Liver (tissue), 9 donors: Measurements from ENCODE around the gene LRMDA. TPM values are rescaled to one million over a fixed set of nuclear protein-coding genes. Genes with fewer than 3 reads are reported as not detected.

Experiments
- DNase-seq: peaks from one replicate; pipeline ENCODE4 v3.0.0-alpha.2; 2017; ENCODE audit warnings: low spot score
- H3K27ac ChIP-seq, 2 donors: one replicate each; pipeline ENCODE4 v1.7.0; 2013; ENCODE audit warnings: inconsistent platforms in 2 of 2, low read length in 2 of 2, control low read depth in 1 of 2, low read depth in 1 of 2, mild to moderate bottlenecking in 1 of 2
- H3K27me3 ChIP-seq, 4 donors: one replicate each; pipeline versions ENCODE4 v1.6.1 to v1.7.0; 2013; ENCODE audit warnings: low read length in 3 of 4, inconsistent platforms in 1 of 4, mild to moderate bottlenecking in 1 of 4, moderate library complexity in 1 of 4; ENCODE audit not compliant: control insufficient read depth in 4 of 4, insufficient read depth in 4 of 4
- H3K36me3 ChIP-seq, 4 donors: one replicate each; pipeline versions ENCODE4 v1.6.1 to v1.7.0; 2013; ENCODE audit warnings: low read length in 3 of 4, mild to moderate bottlenecking in 3 of 4, low read depth in 1 of 4, moderate library complexity in 1 of 4; ENCODE audit not compliant: control insufficient read depth in 4 of 4, insufficient read depth in 3 of 4
- H3K4me1 ChIP-seq, 4 donors: one replicate each; pipeline versions ENCODE4 v1.6.1 to v1.7.0; 2013; ENCODE audit warnings: low read length in 3 of 4, mild to moderate bottlenecking in 3 of 4, moderate library complexity in 1 of 4; ENCODE audit not compliant: control insufficient read depth in 4 of 4, insufficient read depth in 4 of 4
- H3K4me3 ChIP-seq, 3 donors: one replicate each; pipeline versions ENCODE4 v1.6.1 to v1.7.0; 2013; ENCODE audit warnings: low read length in 3 of 3, control low read depth in 1 of 3, low read depth in 1 of 3, mild to moderate bottlenecking in 1 of 3
- H3K9ac ChIP-seq, 2 donors: one replicate each; pipeline ENCODE4 v1.7.0; 2013; ENCODE audit warnings: low read length in 2 of 2, mild to moderate bottlenecking in 2 of 2, moderate library complexity in 2 of 2, control low read depth in 1 of 2, low read depth in 1 of 2
- H3K9me3 ChIP-seq, 4 donors: one replicate each; pipeline versions ENCODE4 v1.6.1 to v1.7.0; 2013; ENCODE audit warnings: low read length in 3 of 4; ENCODE audit not compliant: control insufficient read depth in 4 of 4
- EGR1 ChIP-seq, 2 donors: IDR thresholded peaks; 2 replicates each; pipeline ENCODE4 v1.6.1; 2016 to 2018; ENCODE audit warnings: antibody characterized with exemption in 2 of 2, low read depth in 2 of 2
- FOXA1 ChIP-seq: IDR thresholded peaks from 2 replicates; pipeline ENCODE4 v1.6.1; 2016; ENCODE audit warnings: antibody characterized with exemption
- FOXA2 ChIP-seq: IDR thresholded peaks from 2 replicates; pipeline ENCODE4 v1.6.1; 2016; ENCODE audit warnings: antibody characterized with exemption
- GABPA ChIP-seq, 2 donors: IDR thresholded peaks in 1 of 2; conservative IDR thresholded peaks in 1 of 2; 2 replicates each; pipeline ENCODE4 v1.6.1; 2016; ENCODE audit warnings: antibody characterized with exemption in 2 of 2, mild to moderate bottlenecking in 1 of 2, moderate library complexity in 1 of 2
- HNF4A ChIP-seq, 2 donors: conservative IDR thresholded peaks; 2 replicates each; pipeline ENCODE4 v1.6.1; 2016; ENCODE audit warnings: antibody characterized with exemption in 2 of 2, mild to moderate bottlenecking in 2 of 2
- HNF4G ChIP-seq: IDR thresholded peaks from 2 replicates; pipeline ENCODE4 v1.6.1; 2016; ENCODE audit warnings: antibody characterized with exemption
- JUND ChIP-seq, 2 donors: IDR thresholded peaks; 2 replicates each; pipeline ENCODE4 v1.6.1; 2016; ENCODE audit warnings: antibody characterized with exemption in 2 of 2
- NR2F2 ChIP-seq: IDR thresholded peaks from 2 replicates; pipeline ENCODE4 v1.6.1; 2016; ENCODE audit warnings: antibody characterized with exemption
- RAD21 ChIP-seq, 2 donors: IDR thresholded peaks; 2 replicates each; pipeline ENCODE4 v1.6.1; 2016; ENCODE audit warnings: antibody characterized with exemption in 2 of 2, mild to moderate bottlenecking in 2 of 2
- RXRA ChIP-seq, 2 donors: IDR thresholded peaks; 2 replicates each; pipeline ENCODE4 v1.6.1; 2017 to 2018; ENCODE audit warnings: antibody characterized with exemption in 2 of 2, mild to moderate bottlenecking in 1 of 2
- SP1 ChIP-seq: IDR thresholded peaks from 2 replicates; pipeline ENCODE4 v1.6.1; 2018; ENCODE audit warnings: antibody characterized with exemption, mild to moderate bottlenecking
- TAF1 ChIP-seq: conservative IDR thresholded peaks from 2 replicates; pipeline ENCODE4 v1.6.1; 2016; ENCODE audit warnings: antibody characterized with exemption, mild to moderate bottlenecking
- YY1 ChIP-seq: IDR thresholded peaks from 2 replicates; pipeline ENCODE4 v1.6.1; 2016; ENCODE audit warnings: antibody characterized with exemption, mild to moderate bottlenecking
- ZBTB33 ChIP-seq: IDR thresholded peaks from 2 replicates; pipeline ENCODE4 v1.6.1; 2016; ENCODE audit warnings: antibody characterized with exemption
- WGBS: extraction: QIAGEN DNeasy Blood & Tissue Kit; methylation state at CpG from one replicate; pipeline ENCODE4 v1.1.7; 2013; 5-methylcytosine and 5-hydroxymethylcytosine counted together
- polyA plus RNA-seq, 2 donors: library from polyadenylated mRNA; stranded (reverse) in 1 of 2; unstranded in 1 of 2; fragments of 200-250 nt in 1 of 2; fragments of >200 nt in 1 of 2; fragmentation: Nextera tagmentation in 1 of 2; extraction: Ambion mirVana in 1 of 2; gene quantifications; one replicate each; pipeline versions ENCODE4 v1.2.1 to v1.2.3, GENCODE V29; 2013 to 2015
- total RNA-seq, 2 donors: library from RNA; depleted of rRNA; stranded (reverse); fragments of >200 nt; gene quantifications; one replicate each; pipeline ENCODE4 v1.2.3, GENCODE V29; 2014
- TF ChIP-seq, protein P1 (sequence below): IDR thresholded peaks from 2 replicates; pipeline ENCODE4 v1.6.1; 2016; ENCODE audit warnings: antibody characterized with exemption
- TF ChIP-seq, protein P2 (sequence below): IDR thresholded peaks from 2 replicates; pipeline ENCODE4 v1.6.1; 2016; ENCODE audit warnings: antibody characterized with exemption, mild to moderate bottlenecking
- TF ChIP-seq, protein P3 (sequence below): IDR thresholded peaks from 2 replicates; pipeline ENCODE4 v1.6.1; 2016; ENCODE audit warnings: antibody characterized with exemption
- TF ChIP-seq, protein P4 (sequence below): fragments of 150-350 bp; IDR thresholded peaks from 2 replicates; pipeline ENCODE4 v1.5.1; 2017; ENCODE audit warnings: improper control_type of control experiment, low read depth, low read length; ENCODE audit not compliant: missing input control
- donor health status: healthy.
- donor health status: healthy.
- donor health status: healthy.
- donor health status: healthy.
- donor health status: healthy.

Gene LRMDA
- total and polyA plus RNA-seq, 4 donors, result 7.9 to 15.8 (median 11.3) TPM

DNA sequence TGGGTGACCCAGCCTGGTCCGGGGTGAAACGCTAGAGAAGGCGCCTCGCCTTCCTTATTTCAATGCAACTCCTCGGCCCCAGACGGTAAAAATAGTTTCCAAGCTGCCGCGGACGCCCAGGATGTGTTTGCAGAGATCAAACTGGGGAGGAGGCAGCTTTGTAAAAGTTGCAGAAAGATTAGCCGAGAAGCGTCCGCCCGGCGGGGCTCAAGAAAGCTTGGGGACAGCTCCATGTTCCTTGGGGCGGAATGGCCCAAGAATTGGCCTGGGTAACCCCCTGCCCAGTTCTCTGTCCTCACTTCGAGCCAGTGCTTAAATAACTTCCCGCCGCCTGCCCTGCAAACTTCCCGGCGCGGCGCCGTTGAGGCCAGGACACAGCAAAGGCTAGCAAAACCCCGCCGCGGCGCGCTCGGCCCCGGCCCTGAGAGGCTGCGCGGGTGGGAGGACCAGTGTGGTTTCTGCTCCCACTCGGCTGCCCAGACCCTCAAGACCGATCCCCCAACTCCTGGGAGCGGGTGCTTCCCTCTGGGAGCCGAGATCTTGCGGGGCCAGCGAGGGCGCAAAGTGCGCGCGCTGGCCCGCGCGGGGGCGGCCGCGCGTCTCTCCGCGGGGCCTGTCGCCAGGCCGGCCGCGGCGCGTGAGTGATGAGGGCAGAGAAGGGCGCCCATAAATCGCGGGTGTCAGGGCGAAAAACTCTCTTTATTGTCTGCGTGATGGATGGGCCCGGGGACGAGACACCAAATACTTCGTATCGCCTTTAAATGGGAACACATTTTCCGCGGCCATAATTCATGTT lies 23.5 kb upstream of the LRMDA start:
- Histone ChIP-seq H3K9ac (no peak overlapping the region), H3K27me3 (no peaks in the 10 kb centered on the region), H3K27ac (peak overlapping the region; percentile 49 to 77), H3K4me1 (peaks cover 5 to 33% (median 11%) of the 10 kb centered on the region in 4 donors), H3K4me3 (peak overlapping the region in 1 of 3 donors; percentile 87), H3K9me3 (no peaks in the 10 kb centered on the region), H3K36me3 (no peaks in the 10 kb centered on the region)
- TF ChIP-seq HNF4A (conservative IDR thresholded peaks at IDR 0.05) (no peak), RXRA (IDR thresholded peaks at IDR 0.05) (no peak), ZBTB33 (no peak), SP1 (no peak), JUND (IDR thresholded peaks at IDR 0.05) (no peak), YY1 (no peak), TAF1 (no peak), GABPA (IDR thresholded peaks at IDR 0.05 in 1 of 2, conservative IDR thresholded peaks at IDR 0.05 in 1 of 2) (no peak), NR2F2 (no peak), FOXA2 (no peak), FOXA1 (no peak), HNF4G (no peak), RAD21 (IDR thresholded peaks at IDR 0.05) (no peak)
- TF ChIP-seq, protein P1, sequence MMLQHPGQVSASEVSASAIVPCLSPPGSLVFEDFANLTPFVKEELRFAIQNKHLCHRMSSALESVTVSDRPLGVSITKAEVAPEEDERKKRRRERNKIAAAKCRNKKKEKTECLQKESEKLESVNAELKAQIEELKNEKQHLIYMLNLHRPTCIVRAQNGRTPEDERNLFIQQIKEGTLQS, result no peak
- TF ChIP-seq, protein P2, sequence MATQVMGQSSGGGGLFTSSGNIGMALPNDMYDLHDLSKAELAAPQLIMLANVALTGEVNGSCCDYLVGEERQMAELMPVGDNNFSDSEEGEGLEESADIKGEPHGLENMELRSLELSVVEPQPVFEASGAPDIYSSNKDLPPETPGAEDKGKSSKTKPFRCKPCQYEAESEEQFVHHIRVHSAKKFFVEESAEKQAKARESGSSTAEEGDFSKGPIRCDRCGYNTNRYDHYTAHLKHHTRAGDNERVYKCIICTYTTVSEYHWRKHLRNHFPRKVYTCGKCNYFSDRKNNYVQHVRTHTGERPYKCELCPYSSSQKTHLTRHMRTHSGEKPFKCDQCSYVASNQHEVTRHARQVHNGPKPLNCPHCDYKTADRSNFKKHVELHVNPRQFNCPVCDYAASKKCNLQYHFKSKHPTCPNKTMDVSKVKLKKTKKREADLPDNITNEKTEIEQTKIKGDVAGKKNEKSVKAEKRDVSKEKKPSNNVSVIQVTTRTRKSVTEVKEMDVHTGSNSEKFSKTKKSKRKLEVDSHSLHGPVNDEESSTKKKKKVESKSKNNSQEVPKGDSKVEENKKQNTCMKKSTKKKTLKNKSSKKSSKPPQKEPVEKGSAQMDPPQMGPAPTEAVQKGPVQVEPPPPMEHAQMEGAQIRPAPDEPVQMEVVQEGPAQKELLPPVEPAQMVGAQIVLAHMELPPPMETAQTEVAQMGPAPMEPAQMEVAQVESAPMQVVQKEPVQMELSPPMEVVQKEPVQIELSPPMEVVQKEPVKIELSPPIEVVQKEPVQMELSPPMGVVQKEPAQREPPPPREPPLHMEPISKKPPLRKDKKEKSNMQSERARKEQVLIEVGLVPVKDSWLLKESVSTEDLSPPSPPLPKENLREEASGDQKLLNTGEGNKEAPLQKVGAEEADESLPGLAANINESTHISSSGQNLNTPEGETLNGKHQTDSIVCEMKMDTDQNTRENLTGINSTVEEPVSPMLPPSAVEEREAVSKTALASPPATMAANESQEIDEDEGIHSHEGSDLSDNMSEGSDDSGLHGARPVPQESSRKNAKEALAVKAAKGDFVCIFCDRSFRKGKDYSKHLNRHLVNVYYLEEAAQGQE, result no peak
- WGBS, result 38% methylated on average over 68 of the region's 68 CpGs
- DNase-seq, result no peak

GRCh38 chr10:75408509-75408875 lies 22.9 kb upstream of the LRMDA start:
- 16% methylated on average over 27 of the region's 27 CpGs for WGBS
- TF ChIP-seq FOXA2 (no peak), ZBTB33 (no peak), NR2F2 (no peak), YY1 (no peak), SP1 (no peak), FOXA1 (no peak), EGR1 (IDR thresholded peaks at IDR 0.05; ENCODE audit: low read depth in 2 of 2) (no peak), TAF1 (no peak), GABPA (IDR thresholded peaks at IDR 0.05 in 1 of 2, conservative IDR thresholded peaks at IDR 0.05 in 1 of 2) (no peak)
- TF ChIP-seq, protein P3, sequence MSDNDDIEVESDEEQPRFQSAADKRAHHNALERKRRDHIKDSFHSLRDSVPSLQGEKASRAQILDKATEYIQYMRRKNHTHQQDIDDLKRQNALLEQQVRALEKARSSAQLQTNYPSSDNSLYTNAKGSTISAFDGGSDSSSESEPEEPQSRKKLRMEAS, result no peak
- TF ChIP-seq, protein P4, sequence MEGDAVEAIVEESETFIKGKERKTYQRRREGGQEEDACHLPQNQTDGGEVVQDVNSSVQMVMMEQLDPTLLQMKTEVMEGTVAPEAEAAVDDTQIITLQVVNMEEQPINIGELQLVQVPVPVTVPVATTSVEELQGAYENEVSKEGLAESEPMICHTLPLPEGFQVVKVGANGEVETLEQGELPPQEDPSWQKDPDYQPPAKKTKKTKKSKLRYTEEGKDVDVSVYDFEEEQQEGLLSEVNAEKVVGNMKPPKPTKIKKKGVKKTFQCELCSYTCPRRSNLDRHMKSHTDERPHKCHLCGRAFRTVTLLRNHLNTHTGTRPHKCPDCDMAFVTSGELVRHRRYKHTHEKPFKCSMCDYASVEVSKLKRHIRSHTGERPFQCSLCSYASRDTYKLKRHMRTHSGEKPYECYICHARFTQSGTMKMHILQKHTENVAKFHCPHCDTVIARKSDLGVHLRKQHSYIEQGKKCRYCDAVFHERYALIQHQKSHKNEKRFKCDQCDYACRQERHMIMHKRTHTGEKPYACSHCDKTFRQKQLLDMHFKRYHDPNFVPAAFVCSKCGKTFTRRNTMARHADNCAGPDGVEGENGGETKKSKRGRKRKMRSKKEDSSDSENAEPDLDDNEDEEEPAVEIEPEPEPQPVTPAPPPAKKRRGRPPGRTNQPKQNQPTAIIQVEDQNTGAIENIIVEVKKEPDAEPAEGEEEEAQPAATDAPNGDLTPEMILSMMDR, result no peak
- TF ChIP-seq, protein P1, result no peak
- Histone ChIP-seq H3K9ac (peak overlapping the region in 1 of 2 donors; percentile 47), H3K36me3 (no peaks in the 10 kb centered on the region), H3K9me3 (no peaks in the 10 kb centered on the region), H3K4me1 (peaks cover 4 to 27% (median 8%) of the 10 kb centered on the region in 4 donors), H3K4me3 (peak overlapping the region; percentile 67 to 87 (median 67)), H3K27me3 (no peaks in the 10 kb centered on the region), H3K27ac (peak overlapping the region; percentile 49 to 77)
- no peak for DNase-seq
